A673 (cell line): ENCODE data around the gene HEXD. TPM values are rescaled to one million over a fixed set of nuclear protein-coding genes. Genes with fewer than 3 reads are reported as not detected.

Source experiments
- BruUV-seq: library from RNA; stranded (reverse); fragments of 400-500 nt; replicated peaks from 2 replicates; lab custom pipeline; 2021; lab: Mats Ljungman, UMichigan
- CTCF ChIA-PET: fragments of 300-600 bp; sonication (Branson Sonifier 250); formaldehyde crosslinking; loops from one replicate; lab custom pipeline; 2022; ENCODE audit warnings: antibody characterized with exemption; lab: Charles Lee
- POLR2A ChIA-PET: fragments of 300-600 bp; sonication (Branson Sonifier 250); formaldehyde crosslinking; loops from one replicate; lab custom pipeline; 2022; ENCODE audit warnings: antibody characterized with exemption; ENCODE audit not compliant: low non-redundant PET; lab: Charles Lee
- DNase-seq: peaks from one replicate; pipeline ENCODE4 v3.0.0-alpha.2; 2015; ENCODE audit warnings: low spot score
- H3K27ac ChIP-seq: fragments of 200-600 bp; sonication (generic); 2 replicates; pipeline ENCODE4 v1.5.1; 2016; ENCODE audit warnings: mixed run types, low read depth, mild to moderate bottlenecking, mixed read lengths, antibody characterized with exemption, low read length; ENCODE audit not compliant: poor library complexity, severe bottlenecking
- H3K27me3 ChIP-seq: fragments of 200-600 bp; sonication (generic); replicated peaks from 2 replicates; pipeline ENCODE4 v1.6.1; 2017; ENCODE audit warnings: mixed run types, low read depth, mild to moderate bottlenecking, mixed read lengths, antibody characterized with exemption, low read length; ENCODE audit not compliant: insufficient read depth, poor library complexity
- H3K36me3 ChIP-seq: fragments of 200-600 bp; sonication (generic); 2 replicates; pipeline ENCODE4 v1.6.1; 2016; ENCODE audit warnings: mixed run types, mild to moderate bottlenecking, mixed read lengths, antibody characterized with exemption, low read length; ENCODE audit not compliant: insufficient read depth, poor library complexity, severe bottlenecking
- H3K4me1 ChIP-seq: fragments of 200-600 bp; sonication (generic); 2 replicates; pipeline ENCODE4 v1.6.1; 2017; ENCODE audit warnings: mixed run types, mild to moderate bottlenecking, mixed read lengths, antibody characterized with exemption, low read length; ENCODE audit not compliant: insufficient read depth, poor library complexity, severe bottlenecking
- H3K4me3 ChIP-seq: fragments of 200-600 bp; sonication (generic); 2 replicates; pipeline ENCODE4 v1.5.1; 2016; ENCODE audit warnings: low read depth, mixed run types, mild to moderate bottlenecking, mixed read lengths, low read length; ENCODE audit not compliant: poor library complexity, severe bottlenecking
- H3K9me3 ChIP-seq: fragments of 200-600 bp; sonication (generic); 2 replicates; pipeline ENCODE4 v1.6.1; 2016; ENCODE audit warnings: mixed run types, low read depth, mild to moderate bottlenecking, mixed read lengths, antibody characterized with exemption, low read length; ENCODE audit not compliant: poor library complexity, severe bottlenecking
- EZH2 ChIP-seq: fragments of 200-600 bp; sonication (generic); IDR thresholded peaks from 2 replicates; pipeline ENCODE4 v1.6.1; 2017; ENCODE audit warnings: borderline replicate concordance, low read depth, mild to moderate bottlenecking, mixed read lengths, antibody characterized with exemption, low read length; ENCODE audit not compliant: poor library complexity, severe bottlenecking
- intact Hi-C: fragments of 100-400 bp; cut with micrococcal nuclease; formaldehyde crosslinking; loops from one replicate; pipeline ENCODE4 v1.10.0; 2022; ENCODE audit not compliant: unreplicated experiment
- total RNA-seq: library from RNA; stranded (reverse); gene quantifications from 2 replicates; pipeline ENCODE4 v1.2.3, GENCODE V29; 2021
- TF ChIP-seq, protein P1 (sequence below): fragments of 300-800, 200-600 bp; sonication (generic); conservative IDR thresholded peaks from 2 replicates; pipeline ENCODE4 v1.5.1; 2017; ENCODE audit warnings: low read depth, mild to moderate bottlenecking, antibody characterized with exemption, low read length, moderate library complexity, mixed read lengths

Gene HEXD
- total RNA-seq, 1 experiment from 2014 or later, result 20.1 TPM

DNA sequence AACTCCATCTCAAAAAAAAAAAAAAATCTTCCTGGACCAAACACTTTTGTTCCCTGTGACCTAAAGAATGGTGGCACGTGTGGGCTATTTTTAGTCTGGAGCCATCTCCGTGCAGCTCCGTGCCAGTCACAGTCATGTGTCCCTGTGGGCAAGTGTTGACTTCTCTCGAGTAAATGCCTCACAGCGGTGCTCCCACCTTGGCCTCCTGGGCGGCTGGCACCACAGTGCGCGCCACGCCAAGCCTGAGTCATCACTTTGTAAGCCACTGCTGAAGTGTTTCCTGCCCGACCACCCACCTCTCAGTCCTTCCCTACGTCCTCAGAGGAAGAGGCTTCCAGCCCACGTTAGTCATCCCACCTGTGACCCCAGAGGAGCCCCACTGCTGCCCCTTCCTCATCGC lies 10.9 kb upstream of the HEXD start:
- BruUV-seq, result no TSS peak
- H3K4me3 ChIP-seq, result no peak overlapping the region
- no peaks in the 10 kb centered on the region for H3K4me1 ChIP-seq
- POLR2A ChIA-PET, result no interaction called here
- no peak overlapping the region for H3K27ac ChIP-seq
- TF ChIP-seq EZH2, result no peak
- TF ChIP-seq, protein P1, sequence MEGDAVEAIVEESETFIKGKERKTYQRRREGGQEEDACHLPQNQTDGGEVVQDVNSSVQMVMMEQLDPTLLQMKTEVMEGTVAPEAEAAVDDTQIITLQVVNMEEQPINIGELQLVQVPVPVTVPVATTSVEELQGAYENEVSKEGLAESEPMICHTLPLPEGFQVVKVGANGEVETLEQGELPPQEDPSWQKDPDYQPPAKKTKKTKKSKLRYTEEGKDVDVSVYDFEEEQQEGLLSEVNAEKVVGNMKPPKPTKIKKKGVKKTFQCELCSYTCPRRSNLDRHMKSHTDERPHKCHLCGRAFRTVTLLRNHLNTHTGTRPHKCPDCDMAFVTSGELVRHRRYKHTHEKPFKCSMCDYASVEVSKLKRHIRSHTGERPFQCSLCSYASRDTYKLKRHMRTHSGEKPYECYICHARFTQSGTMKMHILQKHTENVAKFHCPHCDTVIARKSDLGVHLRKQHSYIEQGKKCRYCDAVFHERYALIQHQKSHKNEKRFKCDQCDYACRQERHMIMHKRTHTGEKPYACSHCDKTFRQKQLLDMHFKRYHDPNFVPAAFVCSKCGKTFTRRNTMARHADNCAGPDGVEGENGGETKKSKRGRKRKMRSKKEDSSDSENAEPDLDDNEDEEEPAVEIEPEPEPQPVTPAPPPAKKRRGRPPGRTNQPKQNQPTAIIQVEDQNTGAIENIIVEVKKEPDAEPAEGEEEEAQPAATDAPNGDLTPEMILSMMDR, result no peak
- H3K36me3 ChIP-seq, result peaks cover 3% of the 10 kb centered on the region
- no peaks in the 10 kb centered on the region for H3K27me3 ChIP-seq
- intact Hi-C loops, result no loop called here
- CTCF ChIA-PET, result no interaction called here
- no peak for DNase-seq
- no peaks in the 10 kb centered on the region for H3K9me3 ChIP-seq

DNA sequence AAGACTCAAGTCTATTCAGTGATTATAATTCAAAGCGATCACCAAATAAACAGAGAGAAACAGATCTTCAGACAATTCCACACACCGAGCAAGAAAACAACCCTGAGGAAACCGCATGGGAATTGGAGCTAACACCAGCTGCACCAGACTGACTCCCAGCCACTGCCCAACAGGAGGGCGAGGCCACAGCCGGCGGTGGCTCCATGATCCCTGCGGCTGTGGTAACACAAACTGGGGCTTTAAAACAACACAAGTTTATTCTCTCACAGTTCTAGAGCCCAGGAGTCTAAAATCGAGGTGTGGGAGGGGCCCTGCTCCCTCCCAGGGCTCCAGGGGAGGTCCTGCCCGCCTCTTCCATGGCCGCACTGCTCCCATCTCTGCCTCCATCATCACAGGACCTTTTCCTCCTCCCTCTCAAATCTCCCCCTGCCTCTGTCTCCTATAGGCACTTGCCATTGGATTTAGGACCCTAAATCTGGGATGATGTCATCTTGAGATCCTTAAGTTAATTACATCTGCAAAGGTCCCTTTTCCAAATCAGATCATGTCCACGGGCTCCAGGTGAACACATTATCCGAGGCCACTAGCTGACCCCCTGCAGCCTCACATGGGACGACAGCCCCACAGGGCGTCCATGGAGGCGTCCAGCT lies 9.7 kb upstream of the HEXD start:
- no peaks in the 10 kb centered on the region for H3K27me3 ChIP-seq
- BruUV-seq, result no TSS peak
- peaks cover 3% of the 10 kb centered on the region for H3K36me3 ChIP-seq
- no peaks in the 10 kb centered on the region for H3K4me1 ChIP-seq
- CTCF ChIA-PET, result no interaction called here
- intact Hi-C loops, result no loop called here
- no peak overlapping the region for H3K4me3 ChIP-seq
- no peak overlapping the region for H3K27ac ChIP-seq
- DNase-seq, result no peak
- TF ChIP-seq, protein P1, result no peak
- no peak for TF ChIP-seq EZH2
- no peaks in the 10 kb centered on the region for H3K9me3 ChIP-seq
- POLR2A ChIA-PET, result no interaction called here

DNA sequence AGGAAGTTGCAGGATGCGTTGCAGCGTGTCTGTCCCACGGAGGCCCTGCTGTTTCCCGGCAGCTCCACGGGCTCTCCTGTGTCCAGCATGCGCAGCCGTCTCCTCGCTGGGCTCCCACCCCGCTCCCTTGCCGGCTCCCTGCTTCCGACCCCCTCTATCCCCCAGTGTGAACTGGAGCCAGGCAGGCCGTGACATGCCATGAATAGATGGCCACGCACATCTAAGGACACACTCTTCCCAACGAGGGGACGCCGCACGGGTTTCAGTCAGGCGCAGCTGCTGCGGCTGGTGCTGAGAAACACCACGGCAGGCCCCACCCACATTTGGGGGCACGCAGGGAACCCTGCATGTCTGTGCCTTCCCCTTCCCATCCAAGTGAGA lies 9.2 kb upstream of the HEXD start:
- no TSS peak for BruUV-seq
- Histone ChIP-seq H3K4me1 (no peaks in the 10 kb centered on the region), H3K9me3 (no peaks in the 10 kb centered on the region), H3K36me3 (peaks cover 4% of the 10 kb centered on the region), H3K27ac (no peak overlapping the region), H3K27me3 (no peaks in the 10 kb centered on the region), H3K4me3 (no peak overlapping the region)
- intact Hi-C loops, result no loop called here
- POLR2A ChIA-PET, result no interaction called here
- CTCF ChIA-PET, result no interaction called here
- DNase-seq, result no peak
- TF ChIP-seq EZH2, result no peak
- TF ChIP-seq, protein P1, result no peak
